GM23248 (cell line): Measurements from ENCODE around the gene PRKCE. TPM values are rescaled to one million over a fixed set of nuclear protein-coding genes. Genes with fewer than 3 reads are reported as not detected.

ENCODE experiments used
- DNase-seq: peaks from one replicate; pipeline ENCODE4 v3.0.0-alpha.2; 2015
- H2AFZ ChIP-seq: fragments of 200-600 bp; sonication (generic); 2 replicates; pipeline ENCODE4 v1.6.1; 2016; ENCODE audit warnings: antibody characterized with exemption
- H3F3A ChIP-seq: fragments of 200-600 bp; sonication (generic); 2 replicates; pipeline ENCODE4 v1.6.1; 2016; ENCODE audit warnings: mild to moderate bottlenecking, antibody characterized with exemption, mixed run types; ENCODE audit not compliant: insufficient read depth
- H3K27ac ChIP-seq: fragments of 200-600 bp; sonication (generic); 2 replicates; pipeline ENCODE4 v1.5.1; 2016; ENCODE audit warnings: mild to moderate bottlenecking
- H3K27me3 ChIP-seq: fragments of 200-600 bp; sonication (generic); replicated peaks from 2 replicates; pipeline ENCODE4 v1.6.1; 2016; ENCODE audit warnings: mild to moderate bottlenecking; ENCODE audit not compliant: insufficient read depth
- H3K36me3 ChIP-seq: fragments of 200-600 bp; sonication (generic); 2 replicates; pipeline ENCODE4 v1.6.1; 2016; ENCODE audit warnings: low read depth, mild to moderate bottlenecking
- H3K4me1 ChIP-seq: fragments of 200-600 bp; sonication (generic); 2 replicates; pipeline ENCODE4 v1.6.1; 2016; ENCODE audit warnings: mild to moderate bottlenecking; ENCODE audit not compliant: insufficient read depth
- H3K4me2 ChIP-seq: fragments of 200-600 bp; sonication (generic); one replicate; pipeline ENCODE4 v1.6.1; 2016; ENCODE audit warnings: mild to moderate bottlenecking; ENCODE audit not compliant: unreplicated experiment
- H3K4me3 ChIP-seq: fragments of 200-600 bp; sonication (generic); 2 replicates; pipeline ENCODE4 v1.5.1; 2016; ENCODE audit warnings: mild to moderate bottlenecking
- H3K79me2 ChIP-seq: fragments of 200-600 bp; sonication (generic); 2 replicates; pipeline ENCODE4 v1.6.1; 2016; ENCODE audit warnings: mild to moderate bottlenecking; ENCODE audit not compliant: insufficient read depth
- H3K9ac ChIP-seq: fragments of 200-600 bp; sonication (generic); 2 replicates; pipeline ENCODE4 v1.6.1; 2016; ENCODE audit warnings: mild to moderate bottlenecking
- H3K9me2 ChIP-seq: fragments of 200-600 bp; sonication (generic); 2 replicates; pipeline ENCODE4 v1.6.1; 2016; ENCODE audit warnings: mixed run types, mild to moderate bottlenecking, moderate library complexity; ENCODE audit not compliant: insufficient read depth
- H3K9me3 ChIP-seq: fragments of 200-600 bp; sonication (generic); one replicate; pipeline ENCODE4 v1.6.1; 2017; ENCODE audit warnings: low read depth
- H4K20me1 ChIP-seq: fragments of 200-600 bp; sonication (generic); 2 replicates; pipeline ENCODE4 v1.6.0; 2016; ENCODE audit not compliant: insufficient read depth
- EZH2 ChIP-seq: fragments of 200-600 bp; sonication (generic); IDR thresholded peaks from 2 replicates; pipeline ENCODE4 v1.6.1; 2018; ENCODE audit warnings: antibody characterized with exemption, mild to moderate bottlenecking; ENCODE audit not compliant: insufficient read depth, poor library complexity, severe bottlenecking
- EZH2phosphoT487 ChIP-seq: fragments of 200-600 bp; sonication (generic); IDR thresholded peaks from 2 replicates; pipeline ENCODE4 v1.6.1; 2018; ENCODE audit warnings: antibody characterized with exemption, moderate library complexity, mild to moderate bottlenecking, low read depth; ENCODE audit not compliant: insufficient read depth
- WGBS, 2 experiments: methylation state at CpG; one replicate each; pipeline ENCODE4 v1.1.6; 2015 to 2017; ENCODE audit warnings: low lambda C conversion rate in 2 of 2, low coverage in 1 of 2; ENCODE audit errors: missing lambda C conversion rate in 2 of 2; 5-methylcytosine and 5-hydroxymethylcytosine counted together
- in situ Hi-C: fragments of 300-500 bp; cut with MboI; formaldehyde crosslinking; loops from 2 replicates; pipeline ENCODE4 v1.15.0; 2020
- polyA plus RNA-seq: library from polyadenylated mRNA; unstranded; fragments of >200 nt; fragmentation: Nextera tagmentation; extraction: Ambion mirVana; gene quantifications from 2 replicates; pipeline ENCODE4 v1.2.1, GENCODE V29; 2016
- total RNA-seq: library from RNA; depleted of rRNA; stranded (reverse); fragments of >200 nt; shearing (Covaris generic); gene quantifications from 2 replicates; pipeline ENCODE4 v1.2.3, GENCODE V29; 2014

PRKCE gene
- total and polyA plus RNA-seq, 2 experiments from 2014 or later: 5.9 to 7.0 TPM

DNA sequence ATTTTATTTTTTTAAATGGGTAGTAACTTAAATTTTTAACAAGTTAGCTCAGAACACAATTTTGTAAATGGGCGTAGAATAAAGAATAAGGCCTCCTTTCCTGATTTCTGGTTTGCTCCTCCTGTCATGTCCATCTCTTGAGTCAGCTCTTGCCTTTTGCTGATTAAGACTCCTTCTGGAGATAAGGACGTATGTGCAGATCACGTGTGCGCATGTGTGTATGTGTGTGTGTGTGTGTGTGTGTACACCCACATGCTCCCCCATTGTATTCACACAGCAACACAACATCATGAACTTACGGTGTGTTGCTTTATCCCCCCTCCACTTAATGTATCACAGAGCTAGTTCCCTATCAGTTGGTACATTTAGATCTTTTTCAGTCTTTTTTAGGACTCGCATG is 182.9 kb downstream of the PRKCE start:
- Histone ChIP-seq H3K79me2 (peaks cover 78% of the 10 kb centered on the region), H3K27me3 (no peaks in the 10 kb centered on the region), H3K9ac (no peak overlapping the region), H3K9me2 (no peaks in the 10 kb centered on the region), H3K4me2 (no peak overlapping the region), H4K20me1 (no peaks in the 10 kb centered on the region), H3K9me3 (no peaks in the 10 kb centered on the region), H3K36me3 (no peaks in the 10 kb centered on the region), H3K4me3 (no peak overlapping the region), H3K27ac (no peak overlapping the region), H3F3A (no peaks in the 10 kb centered on the region), H2AFZ (no peak overlapping the region), H3K4me1 (peaks cover 3% of the 10 kb centered on the region; the same call in 1 of the 2 replicates)
- in situ Hi-C loops: no loop called here
- 95 to 99% methylated on average over 6 of the region's 6 CpGs for WGBS, 2 experiments
- no peak for TF ChIP-seq EZH2
- TF ChIP-seq EZH2phosphoT487: no peak
- no peak for DNase-seq

DNA sequence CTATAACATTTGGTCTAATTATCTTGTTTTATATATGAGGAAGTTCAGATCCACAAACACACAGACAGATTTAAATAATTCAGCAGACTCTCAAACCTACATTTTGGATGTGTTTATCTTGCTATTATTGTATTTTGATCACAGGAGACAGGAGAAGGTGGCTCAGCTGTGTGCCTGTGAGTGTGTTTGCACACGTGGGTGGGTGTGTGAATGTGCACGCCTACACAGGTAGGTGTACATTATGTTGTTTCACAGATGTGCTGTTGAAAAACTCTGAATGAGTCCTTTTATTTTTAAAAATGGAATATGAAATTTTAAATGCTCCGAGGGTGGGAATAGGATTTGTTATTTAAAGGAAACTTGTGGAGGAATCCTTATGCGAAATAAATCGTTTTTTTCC is 183.4 kb downstream of the PRKCE start:
- 95 to 96% methylated on average over 5 of the region's 5 CpGs for WGBS, 2 experiments
- in situ Hi-C loops: no loop called here
- peaks cover 1% of the 10 kb centered on the region; the same call in 1 of the 2 replicates for H3F3A ChIP-seq
- peaks cover 75% of the 10 kb centered on the region for H3K79me2 ChIP-seq
- no peak for DNase-seq
- H3K9ac ChIP-seq: no peak overlapping the region
- H3K27ac ChIP-seq: no peak overlapping the region
- H3K9me2 ChIP-seq: no peaks in the 10 kb centered on the region
- H3K4me3 ChIP-seq: no peak overlapping the region
- no peaks in the 10 kb centered on the region for H3K9me3 ChIP-seq
- H3K4me2 ChIP-seq: no peak overlapping the region
- H4K20me1 ChIP-seq: no peaks in the 10 kb centered on the region
- peaks cover 8% of the 10 kb centered on the region for H3K4me1 ChIP-seq
- TF ChIP-seq EZH2 (no peak), EZH2phosphoT487 (no peak)
- no peak overlapping the region for H2AFZ ChIP-seq
- no peaks in the 10 kb centered on the region for H3K27me3 ChIP-seq
- no peaks in the 10 kb centered on the region for H3K36me3 ChIP-seq

DNA sequence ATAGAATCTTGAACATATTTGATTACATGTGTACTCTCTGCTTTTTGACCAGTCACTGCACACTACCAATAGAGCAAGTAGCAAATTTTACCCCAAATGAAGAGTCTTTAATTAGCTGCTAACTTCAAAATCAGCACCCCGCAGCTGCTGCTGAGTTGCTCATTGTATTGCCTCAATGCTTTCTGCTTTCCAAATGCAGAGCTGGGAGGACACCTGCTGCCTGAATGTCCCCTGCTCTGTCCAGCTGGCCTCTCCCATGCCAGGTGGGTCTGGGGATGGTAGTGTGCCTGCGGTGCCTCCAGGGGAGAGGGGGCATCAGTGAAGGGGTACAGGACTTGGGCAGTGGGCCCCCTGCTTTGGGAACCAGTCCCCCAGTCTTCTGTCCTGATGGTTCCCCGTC is 184.8 kb downstream of the PRKCE start:
- Histone ChIP-seq H3K27ac (no peak overlapping the region), H2AFZ (no peak overlapping the region), H3K9me2 (no peaks in the 10 kb centered on the region), H3K9me3 (no peaks in the 10 kb centered on the region), H3K36me3 (no peaks in the 10 kb centered on the region), H3K27me3 (no peaks in the 10 kb centered on the region), H3K4me3 (no peak overlapping the region), H3K4me1 (peaks cover 15% of the 10 kb centered on the region), H4K20me1 (no peaks in the 10 kb centered on the region), H3K4me2 (no peak overlapping the region), H3F3A (peaks cover 3% of the 10 kb centered on the region; the same call in 1 of the 2 replicates), H3K9ac (no peak overlapping the region), H3K79me2 (peaks cover 70% of the 10 kb centered on the region)
- DNase-seq: no peak
- WGBS, 2 experiments: 87 to 96% methylated on average over 3 of the region's 3 CpGs
- no peak for TF ChIP-seq EZH2phosphoT487
- TF ChIP-seq EZH2: no peak
- in situ Hi-C loops: no loop called here

DNA sequence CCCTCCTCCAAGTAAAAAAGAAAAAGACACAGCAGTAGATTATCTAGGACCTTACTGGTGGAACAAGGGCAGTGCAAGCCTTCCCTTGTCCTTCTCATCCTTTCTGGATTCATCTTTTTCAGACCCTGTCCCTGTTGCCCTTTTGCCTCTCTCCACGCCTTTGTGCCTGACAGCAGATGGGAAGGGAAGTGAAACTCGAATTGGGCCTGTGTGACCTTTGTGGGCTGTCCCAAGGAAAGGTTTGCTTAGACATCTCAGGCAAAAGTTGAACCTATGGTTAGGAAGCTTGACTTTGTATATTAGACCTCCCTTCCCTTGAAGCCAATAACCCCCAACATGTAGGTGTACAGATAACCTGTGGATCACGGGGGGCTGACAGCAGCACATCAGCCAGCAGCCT is 185.3 kb downstream of the PRKCE start:
- Histone ChIP-seq H3K4me1 (peaks cover 15% of the 10 kb centered on the region), H2AFZ (no peak overlapping the region), H3K27me3 (no peaks in the 10 kb centered on the region), H3K9me2 (no peaks in the 10 kb centered on the region), H3K9ac (no peak overlapping the region), H4K20me1 (no peaks in the 10 kb centered on the region), H3K4me2 (no peak overlapping the region), H3F3A (peaks cover 3% of the 10 kb centered on the region; the same call in 1 of the 2 replicates), H3K9me3 (no peaks in the 10 kb centered on the region), H3K79me2 (peaks cover 68% of the 10 kb centered on the region), H3K4me3 (no peak overlapping the region), H3K36me3 (no peaks in the 10 kb centered on the region), H3K27ac (no peak overlapping the region)
- no peak for TF ChIP-seq EZH2phosphoT487
- TF ChIP-seq EZH2: no peak
- in situ Hi-C loops: no loop called here
- 73 to 80% methylated on average over 3 of the region's 3 CpGs for WGBS, 2 experiments
- no peak for DNase-seq

DNA sequence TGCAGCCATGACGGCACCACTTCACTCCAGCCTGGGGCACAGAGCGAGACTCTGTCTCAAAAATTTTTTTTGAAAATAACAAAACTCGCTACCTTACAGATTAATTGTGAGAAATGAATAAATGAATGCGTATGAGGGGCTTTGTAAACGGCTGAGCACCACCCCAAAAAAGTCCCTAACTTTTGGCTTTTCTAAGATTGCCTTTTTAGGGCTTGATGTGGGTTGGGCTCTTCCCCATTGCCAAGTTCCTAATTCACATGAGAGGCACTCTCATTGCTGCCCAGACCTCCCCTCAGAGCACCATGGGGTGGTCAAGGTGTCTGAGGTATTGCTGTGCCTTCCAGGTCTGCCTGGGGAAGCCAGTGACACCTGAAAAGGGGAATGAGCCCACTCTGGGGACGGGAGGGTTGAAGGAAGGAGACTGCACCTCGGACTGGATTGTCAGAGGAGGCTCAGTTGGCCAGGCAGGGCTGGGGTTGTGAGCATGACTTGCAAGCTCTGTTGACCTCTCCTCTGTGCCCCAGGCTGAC is 186.4 kb downstream of the PRKCE start:
- H3K9me2 ChIP-seq: no peaks in the 10 kb centered on the region
- TF ChIP-seq EZH2phosphoT487 (no peak), EZH2 (no peak)
- no peaks in the 10 kb centered on the region for H4K20me1 ChIP-seq
- H3F3A ChIP-seq: peaks cover 3% of the 10 kb centered on the region; the same call in 1 of the 2 replicates
- peaks cover 15% of the 10 kb centered on the region for H3K4me1 ChIP-seq
- H3K9ac ChIP-seq: no peak overlapping the region
- no peaks in the 10 kb centered on the region for H3K9me3 ChIP-seq
- H3K4me3 ChIP-seq: no peak overlapping the region
- 87 to 92% methylated on average over 7 of the region's 7 CpGs for WGBS, 2 experiments
- H3K4me2 ChIP-seq: no peak overlapping the region
- H3K27me3 ChIP-seq: no peaks in the 10 kb centered on the region
- DNase-seq: no peak
- H3K27ac ChIP-seq: no peak overlapping the region
- H2AFZ ChIP-seq: no peak overlapping the region
- peaks cover 60% of the 10 kb centered on the region for H3K79me2 ChIP-seq
- no peaks in the 10 kb centered on the region for H3K36me3 ChIP-seq
- in situ Hi-C loops: no loop called here
